ENCODE measurements around the gene ANKLE2. TPM values are rescaled to one million over a fixed set of nuclear protein-coding genes. Genes with fewer than 3 reads are reported as not detected.

The ANKLE2 gene
- polyA plus RNA-seq, 1 donor (not counting 4 experiments of a cell fraction or from before 2014, with no cell fraction given), result 109 TPM

GRCh38 chr12:132717531-132718387 is 43.9 kb downstream of the ANKLE2 start:
- Histone ChIP-seq H4K20me1 (ENCODE audit: control insufficient read depth, extremely low read depth, insufficient read depth, low read length) (peaks cover 13% of the 10 kb centered on the region), H3K4me3 (ENCODE audit: control insufficient read depth in 2 of 3, extremely low read depth in 1 of 3, insufficient read depth in 2 of 3, low read depth in 1 of 3, low read length in 3 of 3) (no peak overlapping the region), H3K27ac (ENCODE audit: control insufficient read depth, insufficient read depth, low read length) (no peak overlapping the region), H3K9ac (ENCODE audit: control insufficient read depth, extremely low read depth, insufficient read depth, low read length) (no peak overlapping the region), H3K27me3 (ENCODE audit: control insufficient read depth, extremely low read depth, insufficient read depth, low read length) (no peaks in the 10 kb centered on the region), H3K79me2 (ENCODE audit: control insufficient read depth, insufficient read depth, low read length) (peaks cover 36% of the 10 kb centered on the region), H3K4me2 (ENCODE audit: control insufficient read depth, extremely low read depth, insufficient read depth, low read depth, low read length) (no peak overlapping the region), H2AFZ (ENCODE audit: control insufficient read depth, low read length) (no peak overlapping the region), H3K4me1 (ENCODE audit: control insufficient read depth, extremely low read depth, insufficient read depth, low read length) (peaks cover 4% of the 10 kb centered on the region), H3K36me3 (ENCODE audit: control insufficient read depth in 2 of 2, extremely low read depth in 1 of 2, insufficient read depth in 2 of 2, low read length in 2 of 2) (peaks cover 12 to 43% of the 10 kb centered on the region in 2 experiments), H3K9me1 (ENCODE audit: control insufficient read depth, extremely low read depth, insufficient read depth, low read length) (no peaks in the 10 kb centered on the region), H3K9me3 (ENCODE audit: control insufficient read depth, low read depth, low read length) (no peaks in the 10 kb centered on the region)
- DNase-seq (ENCODE audit: low read depth, low spot score), result no peak
- TF ChIP-seq EZH2 (IDR thresholded peaks at IDR 0.05; ENCODE audit: low read length) (no peak), CTCF (optimal IDR thresholded peaks at IDR 0.05 in 1 of 3, IDR thresholded peaks at IDR 0.05 in 1 of 3, conservative IDR thresholded peaks at IDR 0.05 in 1 of 3; ENCODE audit: extremely low read depth in 1 of 3, insufficient read depth in 2 of 3, low read length in 3 of 3) (no peak)
- dilution Hi-C loops (cut with MboI; ENCODE audit: extremely low pct_ligation_motif_present, low sequenced_read_pairs), result no loop called here
- no peak for FAIRE-seq

- Histone ChIP-seq H3K27me3 (ENCODE audit: control insufficient read depth, extremely low read depth, insufficient read depth, low read length) (no peaks in the 10 kb centered on the region), H3K4me2 (ENCODE audit: control insufficient read depth, extremely low read depth, insufficient read depth, low read depth, low read length) (no peak overlapping the region), H3K9me3 (ENCODE audit: control insufficient read depth, low read depth, low read length) (no peaks in the 10 kb centered on the region), H2AFZ (ENCODE audit: control insufficient read depth, low read length) (no peak overlapping the region), H4K20me1 (ENCODE audit: control insufficient read depth, extremely low read depth, insufficient read depth, low read length) (peaks cover 13% of the 10 kb centered on the region), H3K9ac (ENCODE audit: control insufficient read depth, extremely low read depth, insufficient read depth, low read length) (no peak overlapping the region), H3K4me1 (ENCODE audit: control insufficient read depth, extremely low read depth, insufficient read depth, low read length) (peaks cover 9% of the 10 kb centered on the region), H3K79me2 (ENCODE audit: control insufficient read depth, insufficient read depth, low read length) (peaks cover 43% of the 10 kb centered on the region), H3K4me3 (ENCODE audit: control insufficient read depth in 2 of 3, extremely low read depth in 1 of 3, insufficient read depth in 2 of 3, low read depth in 1 of 3, low read length in 3 of 3) (no peak overlapping the region), H3K27ac (ENCODE audit: control insufficient read depth, insufficient read depth, low read length) (no peak overlapping the region), H3K36me3 (ENCODE audit: control insufficient read depth in 2 of 2, extremely low read depth in 1 of 2, insufficient read depth in 2 of 2, low read length in 2 of 2) (peaks cover 12 to 43% of the 10 kb centered on the region in 2 experiments), H3K9me1 (ENCODE audit: control insufficient read depth, extremely low read depth, insufficient read depth, low read length) (no peaks in the 10 kb centered on the region)
- no peak for DNase-seq (ENCODE audit: low read depth, low spot score)
- TF ChIP-seq EZH2 (IDR thresholded peaks at IDR 0.05; ENCODE audit: low read length) (no peak), CTCF (optimal IDR thresholded peaks at IDR 0.05 in 1 of 3, IDR thresholded peaks at IDR 0.05 in 1 of 3, conservative IDR thresholded peaks at IDR 0.05 in 1 of 3; ENCODE audit: extremely low read depth in 1 of 3, insufficient read depth in 2 of 3, low read length in 3 of 3) (no peak)
- no peak for FAIRE-seq
- dilution Hi-C loops (cut with MboI; ENCODE audit: extremely low pct_ligation_motif_present, low sequenced_read_pairs), result no loop called here
These were observed 44.6 kb downstream of the ANKLE2 start for GRCh38 chr12:132717011-132717410.

Measured in keratinocyte (primary cell).